ENCODE measurements around the gene UBXN6.

UBXN6 gene

GRCh38 chr19:4499318-4499717, 41.7 kb upstream of the UBXN6 start:
- DNase-seq (ENCODE audit: insufficient read length, low spot score): no peak
- no peak for FAIRE-seq
- no peak for TF ChIP-seq CTCF (IDR thresholded peaks at IDR 0.05; ENCODE audit: insufficient read depth, missing control alignments)

GRCh38 chr19:4498694-4499093, 41.1 kb upstream of the UBXN6 start:
- TF ChIP-seq CTCF (IDR thresholded peaks at IDR 0.05; ENCODE audit: insufficient read depth, missing control alignments): no peak

DNA sequence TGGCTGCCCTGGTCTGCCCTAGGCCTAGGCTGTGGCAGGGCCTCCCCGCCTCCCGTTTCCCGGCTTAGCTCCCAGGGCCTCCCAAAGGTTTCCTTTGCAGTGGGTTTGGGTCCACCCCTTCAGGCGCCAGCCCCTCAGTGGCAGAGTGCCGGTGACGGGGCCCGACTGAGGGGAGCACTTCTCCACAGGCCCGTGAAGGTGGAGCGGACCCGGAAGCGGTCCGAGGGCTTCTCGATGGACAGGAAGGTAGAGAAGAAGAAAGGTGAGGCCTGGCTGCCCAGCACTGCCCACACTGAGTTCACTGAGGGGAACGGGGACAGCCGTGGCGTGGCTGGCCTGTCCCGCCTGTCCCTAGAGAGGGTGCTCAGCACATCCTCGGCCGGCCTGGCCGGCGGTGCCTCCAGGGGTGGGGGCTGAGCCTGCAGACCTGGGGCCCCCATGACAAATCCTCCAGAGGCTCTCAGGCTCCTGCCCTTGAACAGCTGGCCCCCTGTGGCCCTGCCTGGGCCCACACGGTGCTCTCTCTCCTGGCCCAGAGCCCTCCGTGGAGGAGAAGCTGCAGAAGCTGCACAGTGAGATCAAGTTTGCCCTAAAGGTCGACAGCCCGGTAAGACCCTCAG, 40.3 kb upstream of the UBXN6 start:
- DNase-seq (ENCODE audit: insufficient read length, low spot score) (no peak), FAIRE-seq (no peak)
- TF ChIP-seq CTCF (IDR thresholded peaks at IDR 0.05; ENCODE audit: insufficient read depth, missing control alignments): no peak

More at GRCh38 chr19:4498694-4499093, 41.1 kb upstream of the UBXN6 start:
- no peak for FAIRE-seq
- no peak for DNase-seq (ENCODE audit: insufficient read length, low spot score)

DNA sequence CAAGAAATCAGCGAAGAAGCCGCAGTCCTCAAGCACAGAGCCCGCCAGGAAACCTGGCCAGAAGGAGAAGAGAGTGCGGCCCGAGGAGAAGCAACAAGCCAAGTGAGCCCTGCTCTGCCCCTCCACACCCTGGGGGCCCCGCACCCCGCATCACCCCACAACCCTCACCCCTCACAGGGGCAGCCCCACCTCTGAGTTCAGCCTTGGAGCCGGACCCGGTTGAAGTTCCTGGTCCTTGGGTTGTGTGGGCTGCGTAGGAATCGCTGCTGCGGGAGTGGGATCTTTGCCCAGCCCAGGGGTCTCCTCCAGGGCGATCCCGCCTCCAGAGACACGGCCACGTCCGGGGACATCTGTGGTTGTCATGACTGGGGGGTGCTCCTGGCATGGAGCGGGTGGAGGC, 38.7 kb upstream of the UBXN6 start:
- TF ChIP-seq CTCF (IDR thresholded peaks at IDR 0.05; ENCODE audit: insufficient read depth, missing control alignments): no peak
- no peak for DNase-seq (ENCODE audit: insufficient read length, low spot score)
- FAIRE-seq: no peak

GRCh38 chr19:4495471-4495870, 37.9 kb upstream of the UBXN6 start:
- TF ChIP-seq CTCF (IDR thresholded peaks at IDR 0.05; ENCODE audit: insufficient read depth, missing control alignments): no peak
- DNase-seq (ENCODE audit: insufficient read length, low spot score): no peak
- no peak for FAIRE-seq

DNA sequence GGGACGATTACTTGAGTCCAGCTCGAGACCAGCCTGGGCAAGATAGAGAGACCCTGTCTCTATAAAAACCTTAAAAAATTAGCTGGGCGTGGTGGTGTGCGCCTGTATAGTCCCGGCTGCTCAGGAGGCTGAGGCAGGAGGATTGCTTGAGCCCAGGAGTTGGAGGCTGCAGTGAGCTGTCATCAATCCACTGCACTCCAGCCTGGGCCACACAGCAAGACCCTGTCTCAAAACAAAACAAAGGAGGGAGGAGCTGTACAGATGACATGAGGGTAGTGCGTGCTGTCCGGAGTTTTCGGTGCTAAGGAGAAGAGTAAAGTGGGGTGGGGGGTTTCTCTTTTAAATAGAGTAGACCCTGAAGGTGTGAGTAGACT, 37.1 kb upstream of the UBXN6 start:
- TF ChIP-seq CTCF (IDR thresholded peaks at IDR 0.05; ENCODE audit: insufficient read depth, missing control alignments): no peak
- DNase-seq (ENCODE audit: insufficient read length, low spot score) (no peak), FAIRE-seq (no peak)

DNA sequence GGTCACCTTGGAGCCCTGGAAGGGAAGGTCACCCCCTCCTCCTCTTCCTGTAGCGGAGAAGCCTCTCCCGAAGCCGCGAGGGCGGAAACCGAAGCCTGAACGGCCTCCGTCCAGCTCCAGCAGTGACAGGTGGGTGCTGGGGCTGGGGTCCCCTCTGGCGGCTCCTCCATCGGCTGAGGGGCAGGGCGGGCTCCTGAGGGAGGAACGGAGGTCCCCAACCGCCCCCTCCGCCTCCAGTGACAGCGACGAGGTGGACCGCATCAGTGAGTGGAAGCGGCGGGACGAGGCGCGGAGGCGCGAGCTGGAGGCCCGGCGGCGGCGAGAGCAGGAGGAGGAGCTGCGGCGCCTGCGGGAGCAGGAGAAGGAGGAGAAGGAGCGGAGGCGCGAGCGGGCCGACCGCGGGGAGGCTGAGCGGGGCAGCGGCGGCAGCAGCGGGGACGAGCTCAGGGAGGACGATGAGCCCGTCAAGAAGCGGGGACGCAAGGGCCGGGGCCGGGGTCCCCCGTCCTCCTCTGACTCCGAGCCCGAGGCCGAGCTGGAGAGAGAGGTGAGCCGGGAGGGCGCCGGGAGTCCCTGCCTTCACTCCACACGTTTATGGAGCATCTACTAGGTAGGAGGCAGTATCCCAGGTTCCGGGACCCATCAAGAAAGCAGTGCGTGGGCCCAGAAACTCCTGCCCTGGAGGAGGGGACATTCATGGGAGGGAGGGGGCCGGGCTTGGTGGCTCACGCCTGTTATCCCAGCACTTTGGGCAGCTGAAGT, 36.5 kb upstream of the UBXN6 start:
- TF ChIP-seq CTCF (IDR thresholded peaks at IDR 0.05; ENCODE audit: insufficient read depth, missing control alignments): no peak
- FAIRE-seq (no peak), DNase-seq (ENCODE audit: insufficient read length, low spot score) (no peak)

Data from D721Med (cell line).